ENCODE results near the gene TUBB1.

Gene TUBB1

GRCh38 chr20:59000326-59000725, 18.9 kb upstream of the TUBB1 start:
- H3K36me3 ChIP-seq (ENCODE audit: insufficient read depth, low read length): peaks cover 10% of the 10 kb centered on the region; the same call in 1 of the 2 replicates
- no peak for TF ChIP-seq EZH2 (IDR thresholded peaks at IDR 0.05; ENCODE audit: borderline replicate concordance, low read depth, low read length, severe bottlenecking)
- TF ChIP-seq CTCF (IDR thresholded peaks at IDR 0.05; ENCODE audit: borderline replicate concordance, extremely low read depth, low read length, poor library complexity, severe bottlenecking): no peak

GRCh38 chr20:59001068-59001448, 18.2 kb upstream of the TUBB1 start:
- DNase-seq (no peak), ATAC-seq (ENCODE audit: insufficient read depth, low read depth) (no peak)
- no peak overlapping the region for H3K4me2 ChIP-seq (ENCODE audit: insufficient read depth, low read length)

More at GRCh38 chr20:59000326-59000725, 18.9 kb upstream of the TUBB1 start:
- no peak overlapping the region for H3K27ac ChIP-seq (ENCODE audit: low read length)
- no peak for DNase-seq
- peaks cover 12% of the 10 kb centered on the region for H4K20me1 ChIP-seq (ENCODE audit: insufficient read depth, low read length)
- no peak overlapping the region for H2AFZ ChIP-seq (ENCODE audit: low read depth, low read length)
- H3K4me1 ChIP-seq (ENCODE audit: insufficient read depth, low read length): peaks cover 9% of the 10 kb centered on the region
- H3K4me3 ChIP-seq (ENCODE audit: low read depth in 1 of 2, low read length in 2 of 2): no peak overlapping the region
- H3K79me2 ChIP-seq (ENCODE audit: insufficient read depth, low read length): no peaks in the 10 kb centered on the region
- H3K27me3 ChIP-seq (ENCODE audit: insufficient read depth, low read length, poor library complexity): no peaks in the 10 kb centered on the region
- no peaks in the 10 kb centered on the region for H3K9me3 ChIP-seq (ENCODE audit: insufficient read depth, low read length, severe bottlenecking)
- no peak for ATAC-seq (ENCODE audit: insufficient read depth, low read depth)
- no peak overlapping the region for H3K9ac ChIP-seq (ENCODE audit: low read depth, low read length)
- no peak overlapping the region for H3K4me2 ChIP-seq (ENCODE audit: insufficient read depth, low read length)

GRCh38 chr20:59001449-59002171, 17.6 kb upstream of the TUBB1 start:
- peaks cover 18% of the 10 kb centered on the region for H4K20me1 ChIP-seq (ENCODE audit: insufficient read depth, low read length)
- TF ChIP-seq CTCF (IDR thresholded peaks at IDR 0.05; ENCODE audit: borderline replicate concordance, extremely low read depth, low read length, poor library complexity, severe bottlenecking) (no peak), EZH2 (IDR thresholded peaks at IDR 0.05; ENCODE audit: borderline replicate concordance, low read depth, low read length, severe bottlenecking) (no peak)
- H3K4me1 ChIP-seq (ENCODE audit: insufficient read depth, low read length): peaks cover 15% of the 10 kb centered on the region
- no peak overlapping the region for H3K9ac ChIP-seq (ENCODE audit: low read depth, low read length)
- no peak overlapping the region for H3K4me2 ChIP-seq (ENCODE audit: insufficient read depth, low read length)
- H3K36me3 ChIP-seq (ENCODE audit: insufficient read depth, low read length): no peaks in the 10 kb centered on the region; the same call in 1 of the 2 replicates
- no peak overlapping the region for H3K4me3 ChIP-seq (ENCODE audit: low read depth in 1 of 2, low read length in 2 of 2)
- H3K27me3 ChIP-seq (ENCODE audit: insufficient read depth, low read length, poor library complexity): no peaks in the 10 kb centered on the region
- H3K79me2 ChIP-seq (ENCODE audit: insufficient read depth, low read length): no peaks in the 10 kb centered on the region
- no peak overlapping the region for H3K27ac ChIP-seq (ENCODE audit: low read length)
- DNase-seq: no peak
- no peak for ATAC-seq (ENCODE audit: insufficient read depth, low read depth)
- H2AFZ ChIP-seq (ENCODE audit: low read depth, low read length): no peak overlapping the region
- no peaks in the 10 kb centered on the region for H3K9me3 ChIP-seq (ENCODE audit: insufficient read depth, low read length, severe bottlenecking)

More at GRCh38 chr20:59001068-59001448, 18.2 kb upstream of the TUBB1 start:
- TF ChIP-seq CTCF (IDR thresholded peaks at IDR 0.05; ENCODE audit: borderline replicate concordance, extremely low read depth, low read length, poor library complexity, severe bottlenecking) (no peak), EZH2 (IDR thresholded peaks at IDR 0.05; ENCODE audit: borderline replicate concordance, low read depth, low read length, severe bottlenecking) (no peak)
- no peak overlapping the region for H3K27ac ChIP-seq (ENCODE audit: low read length)
- H3K79me2 ChIP-seq (ENCODE audit: insufficient read depth, low read length): no peaks in the 10 kb centered on the region
- H4K20me1 ChIP-seq (ENCODE audit: insufficient read depth, low read length): peaks cover 18% of the 10 kb centered on the region
- H3K4me1 ChIP-seq (ENCODE audit: insufficient read depth, low read length): peaks cover 15% of the 10 kb centered on the region
- H2AFZ ChIP-seq (ENCODE audit: low read depth, low read length): no peak overlapping the region
- no peaks in the 10 kb centered on the region for H3K27me3 ChIP-seq (ENCODE audit: insufficient read depth, low read length, poor library complexity)
- H3K9me3 ChIP-seq (ENCODE audit: insufficient read depth, low read length, severe bottlenecking): no peaks in the 10 kb centered on the region
- no peak overlapping the region for H3K9ac ChIP-seq (ENCODE audit: low read depth, low read length)
- peaks cover 5% of the 10 kb centered on the region; the same call in 1 of the 2 replicates for H3K36me3 ChIP-seq (ENCODE audit: insufficient read depth, low read length)
- H3K4me3 ChIP-seq (ENCODE audit: low read depth in 1 of 2, low read length in 2 of 2): no peak overlapping the region

Measured in DND-41 (cell line).